Hypothalamus (tissue), 51 donors: Measurements from ENCODE around the gene LHFPL6.

ENCODE experiments used
- DNase-seq, 51 donors: peaks; one replicate each; lab custom pipeline; 2025; lab: John Stamatoyannopoulos, UW

Gene LHFPL6

DNA sequence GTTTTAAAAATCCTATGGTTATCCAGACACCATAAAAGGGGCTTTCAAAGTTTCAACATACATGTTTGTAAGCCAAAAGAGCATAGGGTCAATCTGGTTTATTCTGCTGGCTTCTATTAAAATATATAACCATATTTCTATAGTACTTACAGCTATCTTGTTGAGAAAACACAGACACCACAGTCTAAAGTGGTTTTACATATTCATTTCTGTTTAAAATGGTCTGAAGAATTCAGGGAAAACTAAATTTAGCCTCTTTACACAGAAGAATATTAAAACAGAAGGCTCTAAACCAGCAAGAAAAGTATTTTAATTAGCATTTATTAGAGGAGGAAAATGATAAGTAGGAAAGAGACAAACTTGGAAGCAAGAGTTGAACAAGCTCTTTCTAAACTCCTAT lies 203.9 kb downstream of the LHFPL6 start:
- DNase-seq: no peak

DNA sequence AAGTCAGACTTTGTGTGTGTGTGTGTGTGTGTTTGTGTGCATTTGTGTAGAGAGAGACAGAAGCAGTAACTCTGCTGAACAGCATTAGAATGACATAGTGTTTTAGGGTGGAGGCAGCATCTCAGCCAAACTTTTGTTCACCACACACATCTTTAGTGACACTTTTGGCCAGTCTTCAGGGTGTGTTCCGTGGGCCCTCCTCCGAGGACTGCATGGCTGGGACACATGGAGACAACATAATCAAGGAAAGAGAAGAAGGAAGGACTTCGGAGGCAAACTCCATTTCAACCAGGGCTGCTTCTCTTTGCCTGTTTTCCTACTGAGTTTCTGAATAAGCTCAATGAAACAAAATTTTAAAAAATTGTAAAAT lies 205.1 kb downstream of the LHFPL6 start:
- no peak for DNase-seq

DNA sequence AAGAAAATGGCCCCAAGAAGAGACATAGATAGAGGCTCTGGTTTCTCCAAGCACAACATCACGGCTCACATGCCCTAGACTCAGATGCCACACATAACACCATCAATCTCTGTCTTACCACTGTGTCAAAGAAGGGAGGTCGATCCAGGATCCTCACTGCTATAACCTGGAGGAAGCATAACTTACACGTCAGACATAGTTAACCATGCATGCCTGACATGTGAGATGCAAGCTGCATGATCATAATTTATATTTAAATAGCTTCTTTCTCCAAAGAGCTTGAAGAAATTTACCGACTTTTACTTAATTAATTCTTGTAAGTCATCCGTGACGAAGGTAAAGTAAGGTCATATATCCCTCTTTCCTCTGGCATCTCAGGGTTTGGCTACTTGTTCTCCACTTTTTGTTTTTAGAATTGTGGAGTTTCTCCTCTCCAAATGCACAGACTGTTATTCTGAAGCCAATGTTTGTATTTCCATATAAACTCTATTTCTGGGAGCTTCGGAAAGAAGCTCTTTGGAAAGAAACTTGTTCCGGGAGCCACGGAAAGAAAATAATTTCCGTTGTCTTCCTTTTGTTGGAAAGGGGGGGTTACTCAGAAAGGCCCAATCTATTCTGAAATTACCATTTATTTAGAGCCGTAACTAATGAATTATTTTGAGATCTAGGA lies 205.6 kb downstream of the LHFPL6 start:
- no peak for DNase-seq

DNA sequence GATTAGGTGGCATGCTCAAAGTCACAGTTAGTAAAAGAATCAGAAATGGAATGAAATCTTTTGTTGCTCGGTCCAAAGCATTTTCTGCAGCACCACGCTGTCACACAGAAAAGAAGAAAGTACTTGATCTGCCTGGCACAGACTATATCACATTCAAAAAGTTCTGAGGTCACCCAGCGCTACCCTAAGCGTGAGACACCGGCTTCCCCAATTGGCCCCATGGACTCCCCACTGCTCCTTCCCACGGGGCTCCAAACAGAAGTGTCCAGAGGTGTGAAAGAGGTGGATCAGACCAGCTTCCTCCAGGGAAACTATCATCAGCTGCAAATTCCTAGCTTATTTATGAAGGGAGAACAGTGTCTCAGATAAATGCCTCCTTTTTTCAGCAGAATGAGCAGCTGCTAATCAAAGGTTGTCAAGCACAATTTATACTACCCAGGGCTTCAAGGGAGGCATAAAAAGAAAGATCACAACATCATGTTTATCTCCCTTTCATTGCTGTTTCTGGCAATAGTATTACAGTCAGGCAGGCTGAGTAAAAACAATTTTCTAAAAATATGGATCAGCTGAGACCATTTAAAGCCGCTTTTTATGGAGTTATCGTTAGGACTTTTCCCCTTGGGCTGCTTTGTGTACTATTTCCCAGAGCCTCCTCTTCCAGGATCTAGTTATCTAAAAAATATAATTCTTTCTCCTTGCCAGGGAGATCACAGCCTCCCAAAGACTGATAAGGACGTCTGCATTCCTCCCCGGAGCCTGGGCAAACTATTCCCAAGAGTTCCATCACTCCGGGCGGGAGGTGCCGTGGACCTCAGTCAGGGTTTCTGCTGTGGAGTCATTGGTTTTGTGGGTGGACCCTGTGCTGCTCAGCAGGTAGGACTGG lies 208.0 kb downstream of the LHFPL6 start:
- DNase-seq: no peak

DNA sequence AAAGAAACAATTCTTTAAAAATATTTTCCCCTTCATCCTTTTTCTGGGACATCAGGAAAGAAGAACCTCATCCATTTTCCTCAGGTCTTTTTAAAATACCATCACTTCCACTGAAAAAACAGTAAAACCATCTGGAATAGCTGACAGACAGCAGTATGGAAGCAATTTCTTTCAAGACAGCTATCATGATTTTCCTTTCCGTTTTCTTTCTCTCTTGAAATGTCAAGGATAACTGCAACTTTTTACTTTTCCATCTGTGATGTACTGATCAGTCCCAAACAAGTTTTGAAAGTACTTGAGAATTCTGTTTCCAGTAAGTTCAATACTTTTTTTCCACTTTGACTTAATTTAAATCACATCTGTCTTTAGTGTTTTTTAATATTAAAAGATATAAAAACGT lies 211.2 kb downstream of the LHFPL6 start:
- no peak for DNase-seq

DNA sequence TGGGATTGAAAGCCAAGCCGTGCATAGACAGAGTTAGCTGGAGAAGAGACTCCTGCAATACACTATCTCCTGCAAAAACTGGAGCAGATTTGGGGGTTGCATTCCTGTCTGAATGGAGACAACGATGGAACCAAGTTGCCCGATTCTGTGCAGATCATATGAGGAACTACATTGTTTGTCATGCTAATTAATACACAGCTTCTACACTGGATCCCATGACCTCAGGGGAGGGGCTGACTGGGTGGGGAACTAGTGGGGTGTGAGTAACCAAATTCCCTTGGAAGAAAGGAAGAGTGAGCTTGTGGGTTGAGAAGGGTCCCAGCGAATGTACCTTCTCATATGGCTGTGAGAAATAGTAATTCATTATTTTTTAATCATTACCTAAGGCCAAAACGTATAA lies 214.0 kb downstream of the LHFPL6 start:
- no peak for DNase-seq

DNA sequence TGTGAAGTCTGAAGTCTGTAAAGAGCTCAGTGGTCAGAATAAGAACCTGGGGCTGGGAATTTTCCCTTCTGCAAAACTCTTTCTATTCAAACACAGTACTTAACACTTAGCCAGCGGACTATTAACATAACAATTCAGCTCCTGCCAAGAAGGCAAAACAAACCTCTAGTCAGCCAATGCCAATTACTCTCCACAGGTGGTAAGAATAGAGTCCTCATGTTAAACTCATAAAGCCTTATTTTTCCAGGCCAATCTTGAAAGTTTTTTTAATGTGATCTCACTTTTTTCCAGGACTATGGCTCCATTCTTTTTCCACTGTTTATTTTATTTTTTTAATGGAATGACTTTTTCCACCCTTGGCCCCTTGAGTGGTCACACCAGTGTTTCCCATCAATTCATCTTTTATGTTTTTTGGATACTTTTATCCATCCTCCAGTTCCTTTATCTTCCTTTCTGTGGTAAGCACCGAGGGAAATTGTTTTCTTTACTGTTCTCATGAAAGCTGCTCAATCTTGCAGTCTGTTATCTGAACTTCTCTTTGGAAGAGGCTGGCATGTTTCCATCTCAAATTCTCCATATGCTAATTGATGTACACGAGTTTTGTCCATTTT lies 217.3 kb downstream of the LHFPL6 start:
- peak in 3 of 51 donors; percentile 2 to 28 (median 14) for DNase-seq

DNA sequence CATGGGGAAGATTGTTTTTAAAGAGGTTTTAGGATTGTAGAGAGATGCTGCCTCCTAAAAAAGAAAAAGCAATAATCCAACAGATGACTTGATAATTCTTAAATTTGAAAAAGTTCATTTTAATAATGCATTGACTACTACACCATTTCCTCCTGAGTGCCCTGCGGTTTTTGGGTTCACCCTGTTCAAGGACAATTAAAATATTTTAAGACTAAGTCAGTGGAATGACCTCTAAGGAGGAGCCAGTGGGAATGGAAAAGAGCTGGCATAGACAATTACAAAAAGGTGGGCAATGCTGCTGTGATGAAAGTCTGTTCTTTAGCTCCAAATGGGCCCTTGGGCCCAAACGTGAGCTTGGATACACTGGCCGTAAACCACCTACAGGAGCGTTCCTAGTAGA lies 217.8 kb downstream of the LHFPL6 start:
- DNase-seq: no peak

DNA sequence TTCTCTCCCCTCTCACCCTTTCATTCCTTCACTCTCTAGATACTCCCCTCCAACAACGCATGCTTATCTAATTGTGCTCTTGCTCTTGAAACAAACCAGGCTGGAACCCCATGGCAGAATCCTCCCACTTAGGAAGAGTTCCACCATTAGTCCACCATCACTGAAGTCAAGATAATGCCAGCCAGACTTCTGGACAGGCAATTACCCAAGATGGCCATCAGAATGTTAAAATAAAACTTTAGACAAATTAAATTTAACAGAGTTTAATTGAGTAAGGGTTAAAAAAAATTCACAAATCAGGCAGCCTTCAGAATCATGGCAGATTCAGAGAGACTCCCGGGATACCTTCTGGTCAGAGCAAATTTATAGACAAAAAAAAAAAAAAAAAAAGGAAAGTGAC lies 221.5 kb downstream of the LHFPL6 start:
- DNase-seq: no peak

DNA sequence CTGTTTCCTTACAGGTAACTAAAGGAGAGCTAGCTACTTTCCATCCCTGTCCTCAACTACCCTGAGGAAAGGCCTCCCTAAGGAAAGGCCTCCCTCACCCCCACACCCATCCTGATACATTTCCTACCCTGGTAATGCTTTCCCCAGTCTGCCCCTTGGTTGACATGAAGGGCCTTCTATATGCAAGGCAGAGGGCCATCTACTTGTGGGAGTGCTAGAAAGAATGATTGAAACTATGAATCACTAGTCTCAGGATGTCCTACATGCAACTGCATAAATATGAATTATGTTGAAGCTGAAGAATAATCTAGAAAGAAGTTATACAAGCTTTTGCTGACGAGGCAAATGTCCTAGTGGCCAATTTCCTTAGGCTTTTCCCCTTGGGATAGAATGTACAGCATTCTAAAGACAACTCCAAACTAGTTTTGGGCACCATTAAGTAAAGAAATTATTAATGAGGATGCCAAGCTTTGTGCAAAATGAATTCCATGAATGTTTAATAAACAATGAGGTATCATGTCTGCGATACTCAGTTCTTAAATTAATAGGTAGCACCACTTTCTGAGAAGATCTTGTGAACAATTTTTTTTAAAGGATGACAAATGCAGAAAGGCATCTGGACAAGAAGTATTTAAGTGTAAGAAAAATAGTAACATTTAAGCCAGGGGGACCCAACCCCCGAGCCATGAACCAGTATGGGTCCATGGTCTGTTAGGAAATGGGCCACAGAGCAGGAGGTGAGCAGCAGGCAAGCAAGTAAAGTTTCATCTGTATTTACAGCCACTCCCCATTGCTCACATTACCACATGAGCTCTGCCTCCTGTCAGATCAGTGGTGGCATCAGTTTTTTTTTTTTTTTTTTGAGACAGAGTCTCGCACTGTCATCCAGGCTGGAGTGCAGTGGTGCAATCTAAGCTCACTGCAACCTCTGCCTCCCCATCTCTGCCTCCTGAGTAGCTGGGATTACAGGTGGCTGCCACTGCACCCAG lies 223.0 kb downstream of the LHFPL6 start:
- DNase-seq: no peak

DNA sequence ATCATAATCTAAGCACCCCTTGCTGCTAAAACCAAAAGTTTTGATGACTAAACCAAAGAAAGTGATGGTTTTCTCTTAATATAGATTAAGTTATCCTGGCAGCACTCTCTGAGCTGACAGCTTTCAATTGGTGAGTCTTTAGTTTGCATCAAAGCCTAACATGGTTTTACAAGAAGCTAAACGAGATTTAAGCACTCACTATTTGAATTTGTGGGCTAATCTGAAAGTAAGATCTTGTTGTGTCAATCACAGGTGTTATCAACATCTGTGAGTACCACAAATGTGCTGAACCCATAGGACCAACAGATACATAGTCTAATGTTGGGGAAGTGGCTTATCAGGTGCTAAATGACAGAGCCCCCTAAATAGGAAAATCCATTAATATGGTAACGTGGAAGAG lies 223.9 kb downstream of the LHFPL6 start:
- DNase-seq: no peak

DNA sequence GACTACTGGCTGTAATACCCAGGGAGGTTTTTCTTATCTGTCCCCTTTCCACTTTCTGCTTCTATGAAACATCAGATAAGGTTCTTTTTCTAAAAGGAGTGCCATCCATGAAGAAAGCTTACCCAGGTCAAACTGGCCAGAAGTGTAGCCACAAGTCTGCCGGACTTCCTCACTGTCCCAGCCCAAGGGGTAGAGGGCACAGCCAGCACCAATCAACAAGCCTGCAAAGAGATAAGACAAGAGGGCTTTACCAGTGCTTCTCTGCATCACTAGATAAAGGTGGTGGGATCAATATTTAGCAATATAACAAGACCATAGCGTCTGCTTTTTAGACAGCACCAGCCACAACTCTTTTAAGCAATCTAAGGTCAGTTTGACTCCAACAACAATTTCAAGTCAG lies 224.7 kb downstream of the LHFPL6 start:
- DNase-seq: no peak

DNA sequence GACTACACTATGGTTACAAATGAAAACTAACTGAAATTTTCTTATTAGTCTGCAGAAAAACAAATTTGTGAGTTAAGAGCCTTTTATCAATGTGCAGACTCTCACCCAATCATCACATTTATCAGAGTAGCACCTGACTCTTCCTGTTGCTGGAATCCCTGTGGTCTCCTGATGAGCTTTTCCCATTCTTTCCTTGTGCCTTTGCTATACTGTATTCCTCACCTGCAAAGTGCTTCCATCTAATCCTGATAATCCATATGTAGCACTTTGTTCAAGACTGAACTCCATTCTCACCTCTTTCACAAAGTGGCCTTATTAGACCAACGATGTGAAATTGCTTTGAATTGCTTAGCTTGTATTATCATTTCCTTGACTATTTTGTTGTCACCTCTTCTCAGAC lies 225.3 kb downstream of the LHFPL6 start:
- DNase-seq: no peak

DNA sequence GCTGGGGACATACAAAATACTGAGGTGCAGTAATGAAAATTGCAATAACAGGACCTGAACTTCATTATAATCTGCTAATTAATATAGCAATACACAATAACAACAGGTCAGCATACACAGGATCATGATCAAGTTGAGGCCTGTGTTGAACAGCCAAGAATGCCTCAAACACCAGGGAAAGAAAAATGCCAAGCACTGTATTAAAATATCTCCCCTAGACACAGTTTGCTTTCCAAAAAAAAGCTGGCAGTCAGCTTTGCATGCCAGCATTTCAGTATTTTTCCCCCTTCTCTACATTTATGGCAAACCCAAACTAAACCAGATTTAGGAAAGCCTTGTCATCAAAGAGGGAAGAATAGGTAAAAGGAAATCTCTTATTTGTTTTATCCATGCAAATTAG lies 226.9 kb downstream of the LHFPL6 start:
- no peak for DNase-seq

DNA sequence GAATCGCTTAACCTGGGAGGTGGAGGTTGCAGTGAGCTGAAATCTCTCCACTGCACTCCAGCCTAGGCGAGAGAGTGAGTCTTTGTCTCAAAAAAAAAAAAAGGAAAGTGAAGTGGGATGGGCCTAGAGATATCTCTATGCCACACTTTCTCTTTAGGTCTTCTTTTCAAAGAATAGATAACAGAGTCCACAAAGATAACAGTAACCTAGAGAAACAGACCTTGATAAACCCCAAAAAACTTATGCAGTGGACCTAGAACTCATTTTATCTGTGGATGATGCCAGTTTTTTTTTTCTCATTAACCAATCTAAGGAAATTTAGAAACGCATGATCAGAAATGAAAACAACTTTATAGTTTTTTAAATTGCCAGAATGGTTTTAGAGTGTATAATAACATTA lies 227.4 kb downstream of the LHFPL6 start:
- no peak for DNase-seq

DNA sequence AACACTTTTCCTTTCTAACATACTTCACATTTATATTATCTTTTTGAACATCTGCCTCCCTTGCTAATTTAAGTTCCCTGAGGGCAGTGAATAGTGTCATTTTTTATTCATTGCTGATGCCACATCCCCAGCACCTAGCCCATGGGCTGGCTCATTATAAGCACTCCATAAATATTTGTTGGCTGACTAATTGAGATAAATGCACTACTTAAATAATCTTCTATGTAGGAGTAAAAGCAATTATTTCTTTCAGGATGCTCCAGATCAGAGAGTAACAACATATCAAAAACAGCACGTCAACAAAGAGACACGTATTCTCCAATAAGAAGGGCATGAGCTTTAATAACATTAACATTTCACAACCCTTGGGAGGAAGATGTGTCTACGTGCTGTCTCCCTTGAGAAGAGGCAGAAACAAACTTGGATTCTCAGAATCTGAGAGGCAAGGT lies 228.2 kb downstream of the LHFPL6 start:
- DNase-seq: no peak

DNA sequence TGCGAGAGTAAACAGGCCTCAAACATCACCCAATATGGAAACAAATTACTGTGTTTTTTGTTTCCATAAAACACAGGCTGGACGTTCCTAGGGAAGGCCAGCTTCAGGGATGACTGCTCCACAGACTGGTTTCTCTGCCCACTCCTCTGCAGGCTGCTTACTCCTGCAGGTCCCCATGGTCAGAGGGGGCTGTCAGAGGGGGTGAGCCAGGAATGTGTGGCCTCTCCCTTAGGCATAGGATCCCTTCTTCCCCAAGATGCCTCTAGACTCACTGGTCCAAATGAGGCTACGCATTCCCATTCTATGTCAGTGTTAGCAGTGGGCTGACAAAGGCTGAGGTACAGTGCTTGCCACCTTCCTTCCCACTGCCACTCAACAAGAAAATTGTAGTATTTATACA lies 229.8 kb downstream of the LHFPL6 start:
- no peak for DNase-seq

DNA sequence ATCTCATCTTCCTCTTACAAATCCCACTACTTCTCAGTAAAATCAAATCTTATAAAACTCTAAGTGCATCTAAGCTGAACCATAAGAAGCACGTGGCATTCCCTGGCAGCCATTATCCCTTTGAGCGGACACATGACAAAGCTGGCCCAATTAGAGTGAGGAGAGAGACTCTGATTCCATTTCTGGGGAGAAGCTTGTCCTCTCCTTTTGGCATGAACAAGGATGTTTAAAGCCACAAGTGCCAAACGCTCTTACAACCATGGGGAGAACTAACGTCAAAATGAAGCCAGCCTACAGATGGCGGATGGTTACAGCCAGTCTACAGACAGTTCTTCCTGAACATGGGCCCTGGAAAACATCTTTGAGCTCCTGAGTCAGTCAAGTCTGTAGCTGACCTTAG lies 231.3 kb downstream of the LHFPL6 start:
- DNase-seq: no peak

DNA sequence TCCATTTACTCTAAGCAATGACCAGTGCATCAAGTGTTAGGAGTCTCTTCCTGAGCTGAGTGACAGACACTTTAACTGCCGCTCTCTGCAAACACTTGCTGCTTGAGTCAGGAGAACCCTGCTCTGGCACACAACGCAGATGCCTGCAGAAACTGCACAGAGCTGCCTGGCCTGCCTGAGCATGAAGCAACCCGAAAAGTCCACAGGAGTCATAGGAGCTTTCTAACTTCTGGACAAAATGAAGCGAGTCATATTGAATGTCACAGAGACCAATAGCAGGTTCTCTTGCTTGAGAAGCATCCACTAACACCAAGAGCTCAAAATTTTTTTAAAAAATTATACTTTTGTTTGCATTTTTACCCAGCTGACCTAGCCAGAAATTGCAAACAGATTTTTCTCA lies 232.4 kb downstream of the LHFPL6 start:
- peak in 1 of 51 donors; percentile 24 for DNase-seq

DNA sequence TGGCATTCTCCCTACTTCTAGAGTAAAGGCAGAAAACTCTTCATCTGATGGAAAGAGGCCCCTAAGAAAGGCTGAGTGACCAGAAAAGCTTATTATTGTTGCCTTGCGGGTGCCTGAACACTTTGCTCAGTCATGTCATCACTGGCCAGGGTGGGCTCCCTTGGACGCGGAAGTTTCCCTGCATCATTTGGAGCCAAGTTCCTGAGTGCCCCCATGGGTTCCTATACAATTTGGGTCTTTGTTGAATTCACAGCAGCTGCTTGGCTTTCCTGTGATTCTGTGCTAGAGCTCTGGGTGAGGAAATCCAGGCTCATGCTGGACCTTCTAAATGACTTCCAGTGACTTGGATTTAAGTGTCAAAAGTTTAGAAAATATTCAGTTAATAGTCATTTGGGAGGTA lies 232.9 kb downstream of the LHFPL6 start:
- DNase-seq: no peak
